GM12874 (cell line): ENCODE measurements around the gene ABLIM3.

ENCODE experiments used
- CTCF ChIP-seq: IDR thresholded peaks from 2 replicates; pipeline ENCODE4 v1.5.1; 2011; ENCODE audit warnings: low read depth, mild to moderate bottlenecking, control low read depth, low read length, moderate library complexity; ENCODE audit not compliant: insufficient read depth

The ABLIM3 gene

GRCh38 chr5:149256451-149256850, 115.2 kb downstream of the ABLIM3 start:
- no peak for TF ChIP-seq CTCF

- TF ChIP-seq CTCF, result no peak
Measured at GRCh38 chr5:149257131-149257530, 115.8 kb downstream of the ABLIM3 start.

GRCh38 chr5:149257889-149258705, 116.8 kb downstream of the ABLIM3 start:
- TF ChIP-seq CTCF, result no peak

- no peak for TF ChIP-seq CTCF
Measured at GRCh38 chr5:149260761-149261160, 119.5 kb downstream of the ABLIM3 start.

GRCh38 chr5:149261246-149261645, 120.0 kb downstream of the ABLIM3 start:
- no peak for TF ChIP-seq CTCF

- TF ChIP-seq CTCF, result no peak
Measured at GRCh38 chr5:149262315-149262714, 121.0 kb downstream of the ABLIM3 start.

- TF ChIP-seq CTCF, result peak; percentile 49
Measured at GRCh38 chr5:149264439-149265067, 123.3 kb downstream of the ABLIM3 start.
